ENCODE measurements around the gene CDH19.

- TF ChIP-seq OSR2 (tag by site-specific recombination; IDR thresholded peaks at IDR 0.05): no peak
- no peak for TF ChIP-seq ZNF76 (tag by site-specific recombination; IDR thresholded peaks at IDR 0.05; ENCODE audit: borderline replicate concordance, low read depth)
- no peak for TF ChIP-seq CTCF (tag by site-specific recombination; IDR thresholded peaks at IDR 0.05)
- TF ChIP-seq ZNF138 (tag by site-specific recombination; IDR thresholded peaks at IDR 0.05; ENCODE audit: borderline replicate concordance): no peak
- no peak for TF ChIP-seq ZNF704 (tag by site-specific recombination; IDR thresholded peaks at IDR 0.05)
- TF ChIP-seq ZNF660 (tag by site-specific recombination; IDR thresholded peaks at IDR 0.05): no peak
- no peak for TF ChIP-seq ZNF626 (tag by site-specific recombination; IDR thresholded peaks at IDR 0.05)
- no peak for TF ChIP-seq GLI4 (tag by site-specific recombination; IDR thresholded peaks at IDR 0.05)
- no peak for TF ChIP-seq ZNF610 (tag by site-specific recombination; IDR thresholded peaks at IDR 0.05; ENCODE audit: borderline replicate concordance)
- TF ChIP-seq ZNF114 (tag by site-specific recombination; IDR thresholded peaks at IDR 0.05): no peak
- no peak for TF ChIP-seq ATF2 (tag by site-specific recombination; IDR thresholded peaks at IDR 0.05; ENCODE audit: low read depth)
- TF ChIP-seq TCF7L2 (IDR thresholded peaks at IDR 0.05; ENCODE audit: borderline replicate concordance, low read depth, low read length): no peak
- no peak for TF ChIP-seq SP2 (tag by site-specific recombination; IDR thresholded peaks at IDR 0.05)
- no peak for TF ChIP-seq REST (tag by site-specific recombination; IDR thresholded peaks at IDR 0.05)
Measured at GRCh38 chr18:66534110-66534509, 69.8 kb downstream of the CDH19 start.

Measured in HEK293 (cell line).